Prostate gland (tissue), 2 donors: ENCODE data around the gene PKNOX2.

Experiments
- POLR2AphosphoS5 ChIP-seq: sonication (generic); formaldehyde crosslinking; IDR thresholded peaks from one replicate; pipeline ENCODE4 v1.6.1; 2017; ENCODE audit warnings: antibody characterized with exemption
- TF ChIP-seq, protein P1 (sequence below), 4 experiments: fragments of 200-600 bp in 2 of 4; fragments of 450-650 bp in 2 of 4; sonication (generic) in 2 of 4; IDR thresholded peaks; 1 replicate in 3 of 4; 2 replicates in 1 of 4; pipeline ENCODE4 v1.5.1; 2016 to 2019; ENCODE audit warnings: antibody characterized with exemption in 4 of 4, mild to moderate bottlenecking in 2 of 4, moderate library complexity in 2 of 4

DNA sequence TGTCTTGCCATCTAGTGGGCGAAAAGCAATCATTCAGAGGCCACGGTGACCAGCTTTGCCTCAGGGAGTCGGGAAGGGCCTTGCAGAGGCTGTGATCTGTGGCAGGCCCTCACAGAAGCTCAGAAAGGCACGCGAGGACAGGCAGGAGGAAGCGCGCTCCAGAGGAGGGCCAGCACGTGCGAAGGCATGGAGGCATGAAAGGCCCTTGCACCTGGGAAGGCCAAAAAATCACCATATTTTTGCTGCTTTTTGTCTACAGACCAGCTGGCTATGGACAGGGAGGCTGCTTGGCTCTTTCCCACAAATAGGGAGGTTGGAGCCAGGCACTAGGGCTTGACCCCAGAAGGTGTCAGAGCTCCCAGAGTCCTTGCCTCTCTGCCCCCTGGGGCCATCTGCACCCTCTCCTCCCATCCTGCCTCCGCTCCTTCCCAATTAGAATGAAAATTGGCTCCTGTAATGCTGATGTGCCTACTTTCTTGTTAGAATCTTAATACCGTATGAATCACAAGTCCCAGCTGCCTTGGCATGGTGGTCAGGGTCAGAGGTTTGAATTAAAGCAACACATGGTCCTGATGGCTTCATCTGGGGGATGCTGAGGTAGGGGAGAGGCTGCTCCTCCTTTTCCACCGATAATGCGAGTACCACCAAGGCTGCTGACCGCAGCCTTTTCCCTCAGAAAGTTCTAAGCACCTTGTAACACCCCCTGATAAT, 262.4 kb downstream of the PKNOX2 start:
- TF ChIP-seq, protein P1, sequence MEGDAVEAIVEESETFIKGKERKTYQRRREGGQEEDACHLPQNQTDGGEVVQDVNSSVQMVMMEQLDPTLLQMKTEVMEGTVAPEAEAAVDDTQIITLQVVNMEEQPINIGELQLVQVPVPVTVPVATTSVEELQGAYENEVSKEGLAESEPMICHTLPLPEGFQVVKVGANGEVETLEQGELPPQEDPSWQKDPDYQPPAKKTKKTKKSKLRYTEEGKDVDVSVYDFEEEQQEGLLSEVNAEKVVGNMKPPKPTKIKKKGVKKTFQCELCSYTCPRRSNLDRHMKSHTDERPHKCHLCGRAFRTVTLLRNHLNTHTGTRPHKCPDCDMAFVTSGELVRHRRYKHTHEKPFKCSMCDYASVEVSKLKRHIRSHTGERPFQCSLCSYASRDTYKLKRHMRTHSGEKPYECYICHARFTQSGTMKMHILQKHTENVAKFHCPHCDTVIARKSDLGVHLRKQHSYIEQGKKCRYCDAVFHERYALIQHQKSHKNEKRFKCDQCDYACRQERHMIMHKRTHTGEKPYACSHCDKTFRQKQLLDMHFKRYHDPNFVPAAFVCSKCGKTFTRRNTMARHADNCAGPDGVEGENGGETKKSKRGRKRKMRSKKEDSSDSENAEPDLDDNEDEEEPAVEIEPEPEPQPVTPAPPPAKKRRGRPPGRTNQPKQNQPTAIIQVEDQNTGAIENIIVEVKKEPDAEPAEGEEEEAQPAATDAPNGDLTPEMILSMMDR (IDR thresholded peaks at IDR 0.05): no peak
- no peak for TF ChIP-seq POLR2AphosphoS5
